Kidney epithelial cell (primary cell): ENCODE results near the gene GRIK3. TPM values are rescaled to one million over a fixed set of nuclear protein-coding genes. Genes with fewer than 3 reads are reported as not detected.
"Not testable (repeated sequence)": the region's sequence is repeated elsewhere in the genome, so short reads cannot be mapped to it uniquely, and the experiment has no call there.

Source experiments
- DNase-seq: peaks from one replicate; pipeline ENCODE4 v3.0.0-alpha.2; 2010; ENCODE audit warnings: low read depth
- H3K27me3 ChIP-seq: 2 replicates; pipeline ENCODE4 v1.6.0; 2011; ENCODE audit warnings: low read length; ENCODE audit not compliant: control insufficient read depth, insufficient read depth
- H3K36me3 ChIP-seq: 2 replicates; pipeline ENCODE4 v1.5.1; 2011; ENCODE audit warnings: low read length; ENCODE audit not compliant: control insufficient read depth, insufficient read depth
- H3K4me3 ChIP-seq: 2 replicates; pipeline ENCODE4 v1.5.1; 2011; ENCODE audit warnings: low read depth, mild to moderate bottlenecking, control low read depth, low read length
- total RNA-seq: library from RNA; depleted of rRNA; stranded (reverse); fragments of >200 nt; gene quantifications from 2 replicates; pipeline ENCODE4 v1.2.3, GENCODE V29; 2015
- TF ChIP-seq, protein P1 (sequence below): IDR thresholded peaks from 2 replicates; pipeline ENCODE4 v1.5.1; 2011; ENCODE audit warnings: mild to moderate bottlenecking, moderate library complexity, low read length, control low read depth, inconsistent platforms; ENCODE audit not compliant: insufficient read depth, poor library complexity, severe bottlenecking

Gene GRIK3
- total RNA-seq, 1 donor from 2014 or later, result under 0.01 TPM

DNA sequence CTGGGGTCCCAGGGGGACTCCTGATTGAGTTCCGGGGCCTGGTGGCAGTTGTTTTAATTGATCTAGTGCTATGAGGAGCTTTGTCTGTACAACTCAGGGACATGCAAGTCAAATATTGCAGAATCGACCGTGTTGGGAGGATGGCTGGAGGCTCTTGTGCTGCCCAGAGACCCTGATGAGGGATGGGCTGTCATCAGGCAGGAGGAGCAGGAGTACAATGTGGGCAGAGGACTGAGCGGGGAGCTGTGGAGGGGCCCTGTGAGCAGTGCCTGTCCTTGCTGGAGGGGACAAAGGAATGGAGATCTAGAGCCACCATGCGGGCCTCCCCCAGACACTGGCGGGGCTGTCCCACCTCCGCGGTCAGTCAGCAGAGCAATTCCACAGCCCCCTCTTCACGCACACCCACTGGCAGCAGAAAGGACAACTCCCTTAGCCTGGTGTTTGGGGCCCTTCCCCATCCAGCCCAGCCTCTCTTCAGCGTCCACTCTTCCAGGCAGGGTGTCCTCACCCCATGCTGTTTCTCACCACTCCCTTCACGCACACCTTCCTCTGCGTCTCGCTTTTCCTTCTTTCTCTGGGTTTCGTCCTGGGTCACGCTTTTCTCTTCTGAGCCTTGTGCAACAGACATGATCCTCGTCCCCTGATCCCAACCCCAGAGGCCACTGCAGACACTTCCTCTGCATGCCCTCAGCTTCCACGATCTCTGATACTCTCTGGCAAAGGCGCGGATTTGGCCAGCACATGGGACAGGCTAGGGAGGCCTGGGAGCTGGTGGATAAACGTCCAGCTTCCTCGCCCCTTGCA lies 122.6 kb downstream of the GRIK3 start:
- H3K4me3 ChIP-seq, result no peak overlapping the region
- TF ChIP-seq, protein P1, sequence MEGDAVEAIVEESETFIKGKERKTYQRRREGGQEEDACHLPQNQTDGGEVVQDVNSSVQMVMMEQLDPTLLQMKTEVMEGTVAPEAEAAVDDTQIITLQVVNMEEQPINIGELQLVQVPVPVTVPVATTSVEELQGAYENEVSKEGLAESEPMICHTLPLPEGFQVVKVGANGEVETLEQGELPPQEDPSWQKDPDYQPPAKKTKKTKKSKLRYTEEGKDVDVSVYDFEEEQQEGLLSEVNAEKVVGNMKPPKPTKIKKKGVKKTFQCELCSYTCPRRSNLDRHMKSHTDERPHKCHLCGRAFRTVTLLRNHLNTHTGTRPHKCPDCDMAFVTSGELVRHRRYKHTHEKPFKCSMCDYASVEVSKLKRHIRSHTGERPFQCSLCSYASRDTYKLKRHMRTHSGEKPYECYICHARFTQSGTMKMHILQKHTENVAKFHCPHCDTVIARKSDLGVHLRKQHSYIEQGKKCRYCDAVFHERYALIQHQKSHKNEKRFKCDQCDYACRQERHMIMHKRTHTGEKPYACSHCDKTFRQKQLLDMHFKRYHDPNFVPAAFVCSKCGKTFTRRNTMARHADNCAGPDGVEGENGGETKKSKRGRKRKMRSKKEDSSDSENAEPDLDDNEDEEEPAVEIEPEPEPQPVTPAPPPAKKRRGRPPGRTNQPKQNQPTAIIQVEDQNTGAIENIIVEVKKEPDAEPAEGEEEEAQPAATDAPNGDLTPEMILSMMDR, result no peak

DNA sequence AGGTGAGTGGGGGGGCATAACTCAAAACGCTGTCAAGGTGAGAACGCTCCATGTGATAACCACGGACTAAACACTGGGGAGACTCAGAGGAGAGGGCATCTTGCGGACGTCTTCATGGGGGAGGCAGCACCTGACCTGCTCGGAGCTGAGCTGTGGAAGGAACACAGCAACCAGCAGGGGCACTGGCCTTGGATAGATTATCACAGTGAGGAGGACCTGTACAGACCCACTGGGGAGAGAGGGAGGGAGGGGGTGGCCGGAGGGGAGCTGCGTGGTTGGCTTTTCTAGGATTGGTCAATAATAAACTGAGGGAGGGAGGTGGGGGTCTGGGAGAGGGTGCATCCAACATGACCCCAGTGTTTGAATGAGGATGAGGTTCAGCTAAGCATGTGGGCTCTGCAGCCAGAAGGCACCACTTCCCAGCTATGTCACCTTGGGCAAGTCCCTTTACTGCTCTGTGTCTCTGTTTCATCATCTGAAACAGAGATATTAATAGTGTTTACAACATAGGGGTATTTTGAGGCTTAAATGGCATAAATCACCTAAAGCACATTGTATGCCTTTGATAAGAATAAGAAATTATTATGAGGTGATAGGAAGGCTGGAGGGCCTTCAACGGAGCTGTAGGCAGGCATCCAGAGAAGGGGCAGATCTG lies 123.3 kb downstream of the GRIK3 start:
- DNase-seq, result no peak
- TF ChIP-seq, protein P1, result no peak
- Histone ChIP-seq H3K27me3 (no peaks in the 10 kb centered on the region), H3K4me3 (no peak overlapping the region), H3K36me3 (no peaks in the 10 kb centered on the region)

More for the DNA sequence above, 122.6 kb downstream of the GRIK3 start:
- no peak for DNase-seq
- H3K27me3 ChIP-seq, result no peaks in the 10 kb centered on the region
- H3K36me3 ChIP-seq, result no peaks in the 10 kb centered on the region

DNA sequence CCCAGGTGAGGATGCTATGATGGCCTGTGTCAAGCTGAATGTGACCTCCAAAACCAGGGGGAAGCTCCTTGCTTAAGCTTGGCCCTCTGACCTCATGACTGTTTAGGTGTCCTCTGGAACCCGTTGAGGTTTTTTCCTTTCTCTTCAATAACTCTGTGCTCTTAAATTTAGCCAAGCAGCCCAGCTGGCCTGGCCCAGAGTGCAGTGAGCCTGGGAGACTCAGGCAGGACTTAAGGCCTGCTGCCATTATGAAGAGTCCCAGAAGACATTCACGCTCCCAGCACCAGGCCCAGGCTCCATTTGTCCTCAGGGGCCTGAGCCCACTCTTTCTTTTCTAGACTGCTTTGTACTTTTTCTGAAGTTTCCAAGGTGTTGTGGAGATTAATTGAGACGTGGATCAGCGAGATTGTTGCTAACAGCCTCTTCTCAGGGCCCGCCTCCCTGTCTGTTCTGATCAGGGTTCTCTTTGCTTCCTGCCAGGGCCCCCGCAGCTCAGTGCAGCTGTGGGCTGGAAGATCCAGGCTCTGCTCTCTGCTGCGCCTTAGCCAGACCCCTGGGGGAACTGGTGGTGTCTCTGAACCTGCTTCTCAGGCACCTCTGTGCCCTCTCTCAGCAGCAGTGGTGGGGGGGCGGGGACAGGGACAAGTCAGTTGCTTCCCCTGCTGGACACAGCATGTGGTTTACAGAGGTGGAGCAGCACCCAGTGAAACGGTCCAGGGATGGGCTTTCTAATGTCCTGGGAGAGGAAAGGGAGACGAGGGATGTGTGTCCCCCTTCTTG lies 124.2 kb downstream of the GRIK3 start:
- H3K27me3 ChIP-seq, result no peaks in the 10 kb centered on the region
- TF ChIP-seq, protein P1, result no peak
- H3K36me3 ChIP-seq, result no peaks in the 10 kb centered on the region
- DNase-seq, result no peak
- H3K4me3 ChIP-seq, result no peak overlapping the region

DNA sequence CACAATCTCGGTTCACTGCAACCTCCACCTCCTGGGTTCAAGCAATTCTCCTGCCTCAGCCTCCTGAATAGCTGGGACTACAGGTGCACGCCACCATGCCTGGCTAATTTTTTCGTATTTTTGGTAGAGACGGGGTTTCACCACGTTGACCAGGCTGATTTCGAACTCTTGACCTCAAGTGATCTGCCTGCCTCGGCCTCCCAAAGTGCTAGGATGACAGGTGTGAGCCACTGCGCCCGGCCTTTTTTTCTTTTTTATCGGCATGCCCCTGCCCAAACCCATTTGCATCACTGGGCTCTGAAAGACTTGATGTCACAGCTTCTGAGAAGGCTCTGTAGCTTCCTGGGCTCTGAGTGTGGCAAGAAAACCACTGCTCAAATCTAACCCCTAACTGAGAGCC lies 125.0 kb downstream of the GRIK3 start:
- not testable (repeated sequence) for H3K4me3 ChIP-seq, H3K27me3 ChIP-seq, DNase-seq

DNA sequence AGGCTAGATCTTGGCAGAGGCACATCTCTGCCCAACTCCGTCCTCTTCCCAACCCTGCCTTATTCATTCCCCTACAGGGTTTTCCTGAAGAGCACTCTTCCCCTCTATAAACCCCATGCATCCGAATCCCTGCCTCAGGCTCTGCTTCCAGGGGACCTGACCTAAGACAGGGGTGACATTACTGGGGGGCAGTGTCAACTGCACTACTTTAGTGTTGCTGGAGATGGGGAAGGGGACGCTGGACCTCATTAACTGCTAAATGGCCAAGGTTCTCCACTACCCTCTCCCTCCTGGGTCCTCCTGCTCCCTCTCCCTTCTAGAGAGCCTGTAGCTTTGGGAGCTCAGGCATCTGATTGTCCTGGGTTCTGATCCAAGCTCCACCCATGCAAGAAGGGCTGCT lies 126.2 kb downstream of the GRIK3 start:
- no peaks in the 10 kb centered on the region for H3K27me3 ChIP-seq
- TF ChIP-seq, protein P1, result no peak

More for the DNA sequence above, 125.0 kb downstream of the GRIK3 start:
- H3K36me3 ChIP-seq, result not testable (repeated sequence)

DNA sequence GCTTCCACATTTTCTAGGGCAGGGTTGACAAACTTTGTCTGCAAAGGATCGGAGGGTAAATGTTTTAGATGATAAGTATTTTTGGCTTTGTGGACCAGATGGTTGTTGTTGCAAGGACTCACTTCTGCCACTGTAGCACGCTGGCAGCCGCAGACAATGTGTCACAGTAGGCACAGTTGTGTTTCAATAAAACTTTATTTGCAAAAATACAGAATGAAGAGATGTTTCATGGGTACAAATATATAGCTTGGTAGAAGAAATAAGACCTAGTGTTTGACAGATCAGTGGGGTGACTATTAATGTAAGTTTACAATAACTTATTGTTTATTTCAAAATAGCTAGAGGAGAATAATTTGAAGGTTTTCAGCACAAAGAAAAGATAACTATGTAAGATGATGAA lies 127.8 kb downstream of the GRIK3 start:
- DNase-seq, result no peak
- no peak overlapping the region for H3K4me3 ChIP-seq
- TF ChIP-seq, protein P1, result no peak
- no peaks in the 10 kb centered on the region for H3K36me3 ChIP-seq
- no peaks in the 10 kb centered on the region for H3K27me3 ChIP-seq

More for the DNA sequence above, 126.2 kb downstream of the GRIK3 start:
- H3K36me3 ChIP-seq, result no peaks in the 10 kb centered on the region
- no peak for DNase-seq
- no peak overlapping the region for H3K4me3 ChIP-seq
